ENCODE measurements around the gene ZNF775.

The ZNF775 gene

GRCh38 chr7:150444674-150445365, 65.7 kb downstream of the ZNF775 start:
- DNase-seq: no peak

- DNase-seq: no peak
Measured at GRCh38 chr7:150446288-150446938, 67.3 kb downstream of the ZNF775 start.

Measured in T-helper 9 cell (primary cell).